ENCODE measurements around the gene AGPAT3.
A peak's percentile ranks its signal among the peaks of the same experiment; 100 is the strongest.

AGPAT3 gene

DNA sequence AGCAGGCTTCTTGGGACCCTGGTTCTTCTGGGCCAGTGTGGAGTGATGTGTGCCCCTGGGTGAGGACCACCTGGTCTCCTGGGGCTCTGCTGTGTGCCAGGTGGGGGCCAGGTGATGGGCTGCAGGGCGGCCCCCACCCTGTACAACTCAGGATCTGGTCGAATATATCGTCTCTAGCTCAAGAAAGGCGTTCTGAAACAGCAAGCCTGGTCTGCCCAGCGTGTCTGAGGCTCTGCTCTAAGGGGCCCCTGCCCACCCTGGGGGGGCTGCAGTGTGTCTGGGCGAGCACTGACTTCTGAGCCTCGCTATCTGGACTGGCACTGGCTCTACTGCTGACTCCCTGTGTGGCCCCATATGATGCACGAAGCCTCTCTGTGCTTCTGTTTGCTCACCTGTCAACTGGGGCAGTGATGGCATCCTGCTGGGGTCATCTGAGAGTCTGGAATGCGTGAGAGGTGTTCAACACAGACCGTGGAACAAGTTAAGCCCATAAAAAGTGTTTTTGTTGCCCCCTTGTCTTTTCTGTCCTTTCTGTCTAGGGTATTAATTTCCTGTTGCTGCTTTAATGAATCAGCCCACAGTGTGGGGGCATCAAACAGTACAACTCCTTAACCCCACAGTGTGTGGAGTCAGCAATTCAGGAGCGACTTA, 91.1 kb downstream of the AGPAT3 start (continued):
- TF ChIP-seq, protein P1, sequence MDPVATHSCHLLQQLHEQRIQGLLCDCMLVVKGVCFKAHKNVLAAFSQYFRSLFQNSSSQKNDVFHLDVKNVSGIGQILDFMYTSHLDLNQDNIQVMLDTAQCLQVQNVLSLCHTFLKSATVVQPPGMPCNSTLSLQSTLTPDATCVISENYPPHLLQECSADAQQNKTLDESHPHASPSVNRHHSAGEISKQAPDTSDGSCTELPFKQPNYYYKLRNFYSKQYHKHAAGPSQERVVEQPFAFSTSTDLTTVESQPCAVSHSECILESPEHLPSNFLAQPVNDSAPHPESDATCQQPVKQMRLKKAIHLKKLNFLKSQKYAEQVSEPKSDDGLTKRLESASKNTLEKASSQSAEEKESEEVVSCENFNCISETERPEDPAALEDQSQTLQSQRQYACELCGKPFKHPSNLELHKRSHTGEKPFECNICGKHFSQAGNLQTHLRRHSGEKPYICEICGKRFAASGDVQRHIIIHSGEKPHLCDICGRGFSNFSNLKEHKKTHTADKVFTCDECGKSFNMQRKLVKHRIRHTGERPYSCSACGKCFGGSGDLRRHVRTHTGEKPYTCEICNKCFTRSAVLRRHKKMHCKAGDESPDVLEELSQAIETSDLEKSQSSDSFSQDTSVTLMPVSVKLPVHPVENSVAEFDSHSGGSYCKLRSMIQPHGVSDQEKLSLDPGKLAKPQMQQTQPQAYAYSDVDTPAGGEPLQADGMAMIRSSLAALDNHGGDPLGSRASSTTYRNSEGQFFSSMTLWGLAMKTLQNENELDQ (tag by site-specific recombination; IDR thresholded peaks at IDR 0.05; ENCODE audit: low read depth): no peak
- TF ChIP-seq KLF7 (tag by site-specific recombination; IDR thresholded peaks at IDR 0.05; ENCODE audit: borderline replicate concordance) (no peak), ZIC2 (tag by site-specific recombination; IDR thresholded peaks at IDR 0.05) (peak; percentile 93), ZNF157 (tag by site-specific recombination; IDR thresholded peaks at IDR 0.05) (no peak), ZNF2 (tag by site-specific recombination; IDR thresholded peaks at IDR 0.05) (no peak), ZBTB8A (tag by site-specific recombination; IDR thresholded peaks at IDR 0.05) (no peak), GLI4 (tag by site-specific recombination; IDR thresholded peaks at IDR 0.05) (no peak), ZSCAN30 (tag by site-specific recombination; IDR thresholded peaks at IDR 0.05) (no peak), ZNF248 (tag by site-specific recombination; IDR thresholded peaks at IDR 0.05) (no peak), OVOL3 (tag by site-specific recombination; IDR thresholded peaks at IDR 0.05) (no peak), GLIS1 (tag by site-specific recombination; IDR thresholded peaks at IDR 0.05) (peak; percentile 99), ZNF677 (tag by site-specific recombination; IDR thresholded peaks at IDR 0.05) (no peak), ZBTB7A (tag by site-specific recombination; IDR thresholded peaks at IDR 0.05; ENCODE audit: low read depth) (no peak)
- TF ChIP-seq, protein P2, sequence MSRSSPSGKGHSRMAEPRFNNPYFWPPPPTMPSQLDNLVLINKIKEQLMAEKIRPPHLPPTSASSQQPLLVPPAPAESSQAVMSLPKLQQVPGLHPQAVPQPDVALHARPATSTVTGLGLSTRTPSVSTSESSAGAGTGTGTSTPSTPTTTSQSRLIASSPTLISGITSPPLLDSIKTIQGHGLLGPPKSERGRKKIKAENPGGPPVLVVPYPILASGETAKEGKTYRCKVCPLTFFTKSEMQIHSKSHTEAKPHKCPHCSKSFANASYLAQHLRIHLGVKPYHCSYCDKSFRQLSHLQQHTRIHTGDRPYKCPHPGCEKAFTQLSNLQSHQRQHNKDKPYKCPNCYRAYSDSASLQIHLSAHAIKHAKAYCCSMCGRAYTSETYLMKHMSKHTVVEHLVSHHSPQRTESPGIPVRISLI (tag by site-specific recombination; IDR thresholded peaks at IDR 0.05): no peak

DNA sequence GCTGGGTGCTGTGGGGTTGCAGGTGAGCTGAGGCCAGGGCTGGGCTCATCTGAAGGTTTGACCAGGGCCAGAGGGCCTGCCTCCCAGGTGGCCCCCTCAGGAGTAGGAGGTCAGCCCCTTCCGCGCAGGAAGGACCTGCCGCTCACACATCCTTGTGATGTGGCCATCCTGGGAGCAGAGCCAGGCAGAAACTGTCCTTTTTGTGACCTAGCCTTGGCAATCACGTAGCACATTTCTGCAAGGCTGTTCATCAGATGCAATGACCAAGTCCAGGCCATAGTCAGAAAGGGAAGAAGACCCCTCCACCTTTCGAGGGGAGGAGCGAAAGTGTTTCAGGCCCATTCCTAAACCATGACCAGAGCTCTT, 91.6 kb downstream of the AGPAT3 start:
- Histone ChIP-seq H3K9me3 (ENCODE audit: control insufficient read depth, insufficient read depth, low read depth, low read length) (no peaks in the 10 kb centered on the region), H3K4me1 (ENCODE audit: control insufficient read depth, insufficient read depth, low read length) (no peaks in the 10 kb centered on the region), H3K4me3 (ENCODE audit: low read depth, low read length) (no peak overlapping the region), H3K27ac (ENCODE audit: extremely low read depth, low read depth, low read length) (no peak overlapping the region), H3K36me3 (ENCODE audit: control insufficient read depth in 2 of 2, insufficient read depth in 1 of 2, low read length in 2 of 2) (peaks cover 0 to 28% of the 10 kb centered on the region in 2 experiments; a peak in 2 of 3 replicates)
- ChIA-PET POLR2A (no interaction called here), CTCF (interaction anchor here (1.2 to 2.6 kb wide), 2 partner anchors 18 to 145 kb away, joined by 4 to 9 read pairs; no protein-coding TSS in a partner anchor)
- no peak for TF ChIP-seq ZNF629 (tag by site-specific recombination; IDR thresholded peaks at IDR 0.05)
- no peak for TF ChIP-seq ZNF341 (tag by site-specific recombination; IDR thresholded peaks at IDR 0.05; ENCODE audit: low read depth)
- no peak for TF ChIP-seq KLF8 (tag by site-specific recombination; IDR thresholded peaks at IDR 0.05)
- TF ChIP-seq ZNF366 (tag by site-specific recombination; conservative IDR thresholded peaks at IDR 0.05): no peak
- TF ChIP-seq TRIM28 (IDR thresholded peaks at IDR 0.05; ENCODE audit: borderline replicate concordance, low read length): no peak
- TF ChIP-seq, protein P1 (tag by site-specific recombination; IDR thresholded peaks at IDR 0.05; ENCODE audit: low read depth): no peak
- TF ChIP-seq, protein P3, sequence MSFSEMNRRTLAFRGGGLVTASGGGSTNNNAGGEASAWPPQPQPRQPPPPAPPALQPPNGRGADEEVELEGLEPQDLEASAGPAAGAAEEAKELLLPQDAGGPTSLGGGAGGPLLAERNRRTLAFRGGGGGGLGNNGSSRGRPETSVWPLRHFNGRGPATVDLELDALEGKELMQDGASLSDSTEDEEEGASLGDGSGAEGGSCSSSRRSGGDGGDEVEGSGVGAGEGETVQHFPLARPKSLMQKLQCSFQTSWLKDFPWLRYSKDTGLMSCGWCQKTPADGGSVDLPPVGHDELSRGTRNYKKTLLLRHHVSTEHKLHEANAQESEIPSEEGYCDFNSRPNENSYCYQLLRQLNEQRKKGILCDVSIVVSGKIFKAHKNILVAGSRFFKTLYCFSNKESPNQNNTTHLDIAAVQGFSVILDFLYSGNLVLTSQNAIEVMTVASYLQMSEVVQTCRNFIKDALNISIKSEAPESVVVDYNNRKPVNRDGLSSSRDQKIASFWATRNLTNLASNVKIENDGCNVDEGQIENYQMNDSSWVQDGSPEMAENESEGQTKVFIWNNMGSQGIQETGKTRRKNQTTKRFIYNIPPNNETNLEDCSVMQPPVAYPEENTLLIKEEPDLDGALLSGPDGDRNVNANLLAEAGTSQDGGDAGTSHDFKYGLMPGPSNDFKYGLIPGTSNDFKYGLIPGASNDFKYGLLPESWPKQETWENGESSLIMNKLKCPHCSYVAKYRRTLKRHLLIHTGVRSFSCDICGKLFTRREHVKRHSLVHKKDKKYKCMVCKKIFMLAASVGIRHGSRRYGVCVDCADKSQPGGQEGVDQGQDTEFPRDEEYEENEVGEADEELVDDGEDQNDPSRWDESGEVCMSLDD (tag by site-specific recombination; IDR thresholded peaks at IDR 0.05): no peak
